Endodermal cell (in vitro differentiated cells): ENCODE measurements around the gene PLPPR5. TPM values are rescaled to one million over a fixed set of nuclear protein-coding genes. Genes with fewer than 3 reads are reported as not detected.
"Not testable (repeated sequence)": the region's sequence is repeated elsewhere in the genome, so short reads cannot be mapped to it uniquely, and the experiment has no call there.

Experiments used
- DNase-seq: peaks from one replicate; pipeline ENCODE4 v3.0.0-alpha.2; 2017
- H3K27ac ChIP-seq: 2 replicates; pipeline ENCODE4 v1.5.1; 2013; ENCODE audit warnings: mild to moderate bottlenecking, low read depth, low read length, moderate library complexity
- H3K27me3 ChIP-seq: 2 replicates; pipeline ENCODE4 v1.6.1; 2013; ENCODE audit warnings: mild to moderate bottlenecking, low read length, moderate library complexity; ENCODE audit not compliant: insufficient read depth, control insufficient read depth, poor library complexity, severe bottlenecking
- H3K36me3 ChIP-seq: 2 replicates; pipeline ENCODE4 v1.7.0; 2013; ENCODE audit warnings: mild to moderate bottlenecking, low read length, moderate library complexity; ENCODE audit not compliant: control insufficient read depth, insufficient read depth
- H3K4me1 ChIP-seq: one replicate; pipeline ENCODE4 v1.7.0; 2013; ENCODE audit warnings: low read length; ENCODE audit not compliant: control insufficient read depth, insufficient read depth
- H3K4me3 ChIP-seq: 2 replicates; pipeline ENCODE4 v1.5.1; 2013; ENCODE audit warnings: mild to moderate bottlenecking, low read length, moderate library complexity
- H3K9ac ChIP-seq: 2 replicates; pipeline ENCODE4 v1.6.1; 2013; ENCODE audit warnings: mild to moderate bottlenecking, low read length, moderate library complexity; ENCODE audit not compliant: poor library complexity, severe bottlenecking; ENCODE audit errors: extremely low read depth
- H3K9me3 ChIP-seq: 2 replicates; pipeline ENCODE4 v1.6.1; 2013; ENCODE audit warnings: mild to moderate bottlenecking, low read length, moderate library complexity; ENCODE audit not compliant: control insufficient read depth
- H3K27ac Mint-ChIP-seq: 2 replicates; pipeline ENCODE4 v1.8.0; 2020; ENCODE audit warnings: mixed read lengths
- H3K27me3 Mint-ChIP-seq: 2 replicates; pipeline ENCODE4 v1.8.0; 2021; ENCODE audit warnings: mild to moderate bottlenecking, mixed read lengths; ENCODE audit not compliant: insufficient read depth
- H3K36me3 Mint-ChIP-seq: 2 replicates; pipeline ENCODE4 v1.8.0; 2020; ENCODE audit warnings: low read depth, mixed read lengths
- H3K4me1 Mint-ChIP-seq: 2 replicates; pipeline ENCODE4 v1.8.0; 2020; ENCODE audit warnings: mixed read lengths
- H3K4me3 Mint-ChIP-seq: 2 replicates; pipeline ENCODE4 v1.8.0; 2020; ENCODE audit warnings: mild to moderate bottlenecking, moderate library complexity, mixed read lengths
- H3K9me3 Mint-ChIP-seq: 2 replicates; pipeline ENCODE4 v1.8.0; 2020; ENCODE audit warnings: mild to moderate bottlenecking, mixed read lengths
- WGBS, 2 experiments: methylation state at CpG; one replicate each; pipeline versions ENCODE4 v1.1.5 to v1.1.7; 2013; ENCODE audit warnings: missing lambda C conversion rate in 2 of 2, mixed read lengths in 1 of 2; ENCODE audit not compliant: insufficient coverage in 1 of 2, insufficient read length in 1 of 2; 5-methylcytosine and 5-hydroxymethylcytosine counted together
- total RNA-seq, 2 donors: library from RNA; stranded (reverse); fragmentation: NEBNext Ultra II Directional in 1 of 2; extraction: Animal tissue kit (Norgen Biotek cat#: 25700) in 1 of 2; gene quantifications; 2 replicates in 1 of 2; 3 replicates in 1 of 2; pipeline ENCODE4 v1.2.1, GENCODE V29; 2021
- TF ChIP-seq, protein P1 (sequence below): fragments of 200-600 bp; sonication (generic); conservative IDR thresholded peaks from 2 replicates; pipeline ENCODE4 v1.5.0; 2021; ENCODE audit warnings: antibody characterized with exemption, mild to moderate bottlenecking

PLPPR5 gene
- total RNA-seq, 2 donors from 2014 or later = 0.18 to 0.31 TPM

DNA sequence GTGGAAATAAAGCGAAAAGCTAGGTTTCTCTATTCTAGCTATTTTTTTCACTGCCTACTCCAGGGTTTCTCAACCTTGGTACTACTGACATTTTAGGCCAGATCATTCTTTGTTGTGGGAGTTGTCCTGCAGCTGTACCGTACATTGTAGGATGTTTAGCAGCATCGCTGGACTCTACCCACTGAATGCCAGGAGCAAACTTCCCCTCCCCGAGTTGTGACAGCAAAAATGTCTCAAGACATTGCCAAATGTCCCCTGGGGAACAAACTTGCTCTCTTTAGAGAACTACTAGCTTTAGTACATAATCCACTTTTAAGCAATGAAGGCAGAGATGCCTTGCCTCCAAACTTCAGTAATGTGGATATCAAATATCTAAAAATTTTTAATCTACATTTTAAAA, 122.8 kb downstream of the PLPPR5 start:
- Histone ChIP-seq H3K36me3 (no peaks in the 10 kb centered on the region), H3K27me3 (no peaks in the 10 kb centered on the region), H3K27ac (no peak overlapping the region), H3K9ac (no peak overlapping the region), H3K4me1 (no peaks in the 10 kb centered on the region), H3K9me3 (peaks cover 11% of the 10 kb centered on the region), H3K4me3 (no peak overlapping the region)
- Mint-ChIP-seq H3K4me1 (no peaks in the 10 kb centered on the region), H3K4me3 (no peak overlapping the region), H3K27me3 (peaks cover 6% of the 10 kb centered on the region), H3K36me3 (no peaks in the 10 kb centered on the region), H3K27ac (no peak overlapping the region), H3K9me3 (peaks cover 16% of the 10 kb centered on the region)
- TF ChIP-seq, protein P1, sequence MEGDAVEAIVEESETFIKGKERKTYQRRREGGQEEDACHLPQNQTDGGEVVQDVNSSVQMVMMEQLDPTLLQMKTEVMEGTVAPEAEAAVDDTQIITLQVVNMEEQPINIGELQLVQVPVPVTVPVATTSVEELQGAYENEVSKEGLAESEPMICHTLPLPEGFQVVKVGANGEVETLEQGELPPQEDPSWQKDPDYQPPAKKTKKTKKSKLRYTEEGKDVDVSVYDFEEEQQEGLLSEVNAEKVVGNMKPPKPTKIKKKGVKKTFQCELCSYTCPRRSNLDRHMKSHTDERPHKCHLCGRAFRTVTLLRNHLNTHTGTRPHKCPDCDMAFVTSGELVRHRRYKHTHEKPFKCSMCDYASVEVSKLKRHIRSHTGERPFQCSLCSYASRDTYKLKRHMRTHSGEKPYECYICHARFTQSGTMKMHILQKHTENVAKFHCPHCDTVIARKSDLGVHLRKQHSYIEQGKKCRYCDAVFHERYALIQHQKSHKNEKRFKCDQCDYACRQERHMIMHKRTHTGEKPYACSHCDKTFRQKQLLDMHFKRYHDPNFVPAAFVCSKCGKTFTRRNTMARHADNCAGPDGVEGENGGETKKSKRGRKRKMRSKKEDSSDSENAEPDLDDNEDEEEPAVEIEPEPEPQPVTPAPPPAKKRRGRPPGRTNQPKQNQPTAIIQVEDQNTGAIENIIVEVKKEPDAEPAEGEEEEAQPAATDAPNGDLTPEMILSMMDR = no peak
- 88 to 100% methylated on average over 3 to 4 of the region's 4 CpGs for WGBS, 2 experiments
- DNase-seq = no peak

- not testable (repeated sequence) for H3K27me3 Mint-ChIP-seq, H3K36me3 ChIP-seq, H3K27me3 ChIP-seq, H3K4me3 ChIP-seq, H3K4me3 Mint-ChIP-seq, H3K4me1 Mint-ChIP-seq, H3K27ac Mint-ChIP-seq, H3K36me3 Mint-ChIP-seq, H3K9ac ChIP-seq, H3K4me1 ChIP-seq, DNase-seq, H3K27ac ChIP-seq
- H3K9me3 Mint-ChIP-seq = peaks cover 16% of the 10 kb centered on the region
- peaks cover 11% of the 10 kb centered on the region for H3K9me3 ChIP-seq
- WGBS, 2 experiments = 93 to 94% methylated on average over 6 to 11 of the region's 11 CpGs
Observed at GRCh38 chr1:98881234-98881633, 123.4 kb downstream of the PLPPR5 start.

DNA sequence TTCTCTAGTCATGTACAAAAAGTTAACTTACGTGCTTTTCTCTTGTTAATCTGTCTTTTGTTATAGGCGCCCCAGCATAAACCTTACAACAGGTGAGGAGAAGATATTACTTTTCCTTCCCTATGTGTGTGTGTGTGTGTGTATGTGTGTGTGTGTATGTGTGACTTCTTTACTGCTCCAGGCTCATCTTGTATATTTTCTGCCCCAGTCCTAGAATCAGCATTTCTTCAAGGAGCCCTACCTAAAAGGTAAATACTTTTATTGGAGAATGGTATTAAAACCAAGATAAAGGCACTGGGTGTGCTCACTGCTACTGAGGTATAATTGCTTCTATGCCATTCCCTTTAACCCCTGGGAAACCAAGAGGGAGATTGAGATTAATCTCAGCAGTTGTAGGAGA, 129.8 kb downstream of the PLPPR5 start:
- no peak for DNase-seq
- no peak overlapping the region for H3K27ac ChIP-seq
- H3K4me3 ChIP-seq = no peak overlapping the region
- no peaks in the 10 kb centered on the region for H3K27me3 ChIP-seq
- H3K9me3 ChIP-seq = no peaks in the 10 kb centered on the region
- H3K27me3 Mint-ChIP-seq = peaks cover 8% of the 10 kb centered on the region
- H3K27ac Mint-ChIP-seq = no peak overlapping the region
- TF ChIP-seq, protein P1 = no peak
- WGBS, 2 experiments = 90 to 100% methylated on average over 1 to 2 of the region's 2 CpGs
- no peak overlapping the region for H3K9ac ChIP-seq
- H3K4me1 ChIP-seq = peaks cover 6% of the 10 kb centered on the region
- peaks cover 7% of the 10 kb centered on the region for H3K9me3 Mint-ChIP-seq
- no peaks in the 10 kb centered on the region for H3K36me3 Mint-ChIP-seq
- no peaks in the 10 kb centered on the region for H3K36me3 ChIP-seq
- H3K4me3 Mint-ChIP-seq = no peak overlapping the region
- H3K4me1 Mint-ChIP-seq = peaks cover 17% of the 10 kb centered on the region
